HCT116 (cell line): ENCODE measurements around the gene TWIST1.

Source experiments
- ATF3 ChIP-seq: IDR thresholded peaks from 2 replicates; pipeline ENCODE4 v1.6.1; 2012
- CTCF ChIP-seq, 3 experiments: fragments of 200-600 bp in 1 of 3; sonication (generic) in 1 of 3; IDR thresholded peaks in 2 of 3; conservative IDR thresholded peaks in 1 of 3; 2 replicates each; pipeline ENCODE4 v1.5.1; 2012 to 2017; ENCODE audit warnings: low read depth in 2 of 3, low read length in 2 of 3, antibody characterized with exemption in 1 of 3, borderline replicate concordance in 1 of 3, control low read depth in 1 of 3, mild to moderate bottlenecking in 1 of 3, mixed read lengths in 1 of 3, mixed run types in 1 of 3, moderate library complexity in 1 of 3; ENCODE audit not compliant: insufficient read depth in 1 of 3
- EZH2phosphoT487 ChIP-seq: fragments of 200-600 bp; IDR thresholded peaks from 2 replicates; pipeline ENCODE4 v1.6.1; 2018; ENCODE audit warnings: antibody characterized with exemption, borderline replicate concordance
- POLR2A ChIP-seq: IDR thresholded peaks from 2 replicates; pipeline ENCODE4 v1.7.0; 2011; ENCODE audit warnings: borderline replicate concordance; ENCODE audit not compliant: insufficient read depth, insufficient read length; ENCODE audit errors: extremely low read depth
- POLR2AphosphoS5 ChIP-seq: IDR thresholded peaks from 2 replicates; pipeline ENCODE4 v1.6.1; 2011; ENCODE audit warnings: mild to moderate bottlenecking, low read depth, low read length, moderate library complexity
- RAD21 ChIP-seq: IDR thresholded peaks from 2 replicates; pipeline ENCODE4 v1.6.1; 2012; ENCODE audit warnings: low read depth, mild to moderate bottlenecking
- REST ChIP-seq: IDR thresholded peaks from 2 replicates; pipeline ENCODE4 v1.6.1; 2012; ENCODE audit warnings: low read depth
- ZBTB33 ChIP-seq: IDR thresholded peaks from 2 replicates; pipeline ENCODE4 v1.6.1; 2011; ENCODE audit warnings: mild to moderate bottlenecking, low read length, moderate library complexity; ENCODE audit not compliant: insufficient replicate concordance; ENCODE audit errors: extremely low read depth
- ZNF274 ChIP-seq: fragments of 200-500 bp; sonication (Bioruptor generic); IDR thresholded peaks from 2 replicates; pipeline ENCODE4 v1.6.1; 2014; ENCODE audit warnings: mild to moderate bottlenecking, low read depth, low read length, inconsistent platforms

GRCh38 chr7:19133390-19133789, 16.0 kb upstream of the TWIST1 start:
- TF ChIP-seq ZBTB33 (no peak), ATF3 (no peak), CTCF (IDR thresholded peaks at IDR 0.05 in 2 of 3, conservative IDR thresholded peaks at IDR 0.05 in 1 of 3; ENCODE audit: borderline replicate concordance in 1 of 3, insufficient read depth in 1 of 3, low read depth in 2 of 3, low read length in 2 of 3) (no peak), REST (no peak), POLR2A (no peak), ZNF274 (no peak), POLR2AphosphoS5 (no peak), EZH2phosphoT487 (no peak), RAD21 (no peak)
